Testis (tissue), 2 donors: ENCODE measurements around the gene PRSS35.

ENCODE experiments used
- POLR2A ChIP-seq: fragments of 450-650 bp; IDR thresholded peaks from one replicate; pipeline ENCODE4 v1.6.1; 2017; ENCODE audit warnings: antibody characterized with exemption, mild to moderate bottlenecking, moderate library complexity
- TF ChIP-seq, protein P1 (sequence below), 3 experiments: fragments of 450-650 bp in 2 of 3; fragments of 200-600 bp in 1 of 3; sonication (generic) in 1 of 3; IDR thresholded peaks; one replicate each; pipeline ENCODE4 v1.5.1; 2016 to 2019; ENCODE audit warnings: antibody characterized with exemption in 3 of 3, mild to moderate bottlenecking in 2 of 3, moderate library complexity in 1 of 3

DNA sequence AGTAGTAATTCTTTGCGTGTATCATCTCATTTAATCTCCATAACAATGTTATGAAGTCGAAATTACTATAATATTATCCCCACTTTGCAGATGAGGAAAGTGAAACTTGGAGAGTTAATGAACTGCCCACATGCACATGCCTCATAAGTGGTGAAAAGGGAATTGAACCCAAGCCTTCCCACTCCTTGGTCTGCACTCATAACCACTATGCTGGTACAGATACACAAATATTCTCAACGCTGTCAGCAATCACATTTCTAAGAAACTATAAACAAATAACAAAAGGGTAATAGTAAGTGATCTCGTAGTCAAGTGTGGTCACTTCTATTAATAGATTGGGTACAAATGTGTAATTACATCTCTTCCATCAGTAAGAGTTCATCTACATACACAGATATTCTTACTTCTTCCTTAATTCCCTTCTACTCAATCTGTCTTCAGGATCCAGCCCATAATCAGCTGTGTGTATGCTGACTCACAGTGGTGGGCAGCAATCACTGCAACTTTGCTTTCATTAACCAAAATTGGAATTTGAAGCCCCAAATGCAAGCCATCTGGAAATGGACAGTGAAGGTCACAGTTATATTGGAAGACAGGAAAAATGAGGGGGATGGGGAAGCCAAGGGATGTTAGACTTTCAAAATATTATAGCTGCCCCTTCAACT, 6.6 kb downstream of the PRSS35 start:
- TF ChIP-seq, protein P1, sequence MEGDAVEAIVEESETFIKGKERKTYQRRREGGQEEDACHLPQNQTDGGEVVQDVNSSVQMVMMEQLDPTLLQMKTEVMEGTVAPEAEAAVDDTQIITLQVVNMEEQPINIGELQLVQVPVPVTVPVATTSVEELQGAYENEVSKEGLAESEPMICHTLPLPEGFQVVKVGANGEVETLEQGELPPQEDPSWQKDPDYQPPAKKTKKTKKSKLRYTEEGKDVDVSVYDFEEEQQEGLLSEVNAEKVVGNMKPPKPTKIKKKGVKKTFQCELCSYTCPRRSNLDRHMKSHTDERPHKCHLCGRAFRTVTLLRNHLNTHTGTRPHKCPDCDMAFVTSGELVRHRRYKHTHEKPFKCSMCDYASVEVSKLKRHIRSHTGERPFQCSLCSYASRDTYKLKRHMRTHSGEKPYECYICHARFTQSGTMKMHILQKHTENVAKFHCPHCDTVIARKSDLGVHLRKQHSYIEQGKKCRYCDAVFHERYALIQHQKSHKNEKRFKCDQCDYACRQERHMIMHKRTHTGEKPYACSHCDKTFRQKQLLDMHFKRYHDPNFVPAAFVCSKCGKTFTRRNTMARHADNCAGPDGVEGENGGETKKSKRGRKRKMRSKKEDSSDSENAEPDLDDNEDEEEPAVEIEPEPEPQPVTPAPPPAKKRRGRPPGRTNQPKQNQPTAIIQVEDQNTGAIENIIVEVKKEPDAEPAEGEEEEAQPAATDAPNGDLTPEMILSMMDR (IDR thresholded peaks at IDR 0.05): peak in 2 of 3 experiments; percentile 16 to 35
- TF ChIP-seq POLR2A: no peak
